Spleen (tissue), 11 donors: ENCODE measurements around the gene C11orf21. TPM values are rescaled to one million over a fixed set of nuclear protein-coding genes. Genes with fewer than 3 reads are reported as not detected.
A peak's percentile ranks its signal among the peaks of the same experiment; 100 is the strongest.
"Not testable (repeated sequence)": the region's sequence is repeated elsewhere in the genome, so short reads cannot be mapped to it uniquely, and the experiment has no call there.

ENCODE experiments used
- DNase-seq: peaks from one replicate; pipeline ENCODE4 v3.0.0-alpha.2; 2020
- H3K27ac ChIP-seq, 8 donors: fragments of 200-600 bp; sonication (generic) in 7 of 8; 1 replicate in 4 of 8; 2 replicates in 4 of 8; pipeline versions ENCODE4 v1.5.0 to v1.8.0; 2016 to 2021; ENCODE audit warnings: inconsistent platforms in 4 of 8, mild to moderate bottlenecking in 4 of 8, moderate library complexity in 1 of 8
- H3K27me3 ChIP-seq, 7 donors: fragments of 200-600 bp; sonication (generic) in 6 of 7; replicated peaks in 1 of 7; 1 replicate in 4 of 7; 2 replicates in 3 of 7; pipeline versions ENCODE4 v1.5.0 to v1.8.0; 2016 to 2021; ENCODE audit warnings: inconsistent platforms in 3 of 7, mild to moderate bottlenecking in 1 of 7
- H3K36me3 ChIP-seq, 6 donors: fragments of 200-600 bp; sonication (generic) in 5 of 6; 1 replicate in 4 of 6; 2 replicates in 2 of 6; pipeline versions ENCODE4 v1.5.0 to v1.8.0; 2016 to 2021; ENCODE audit warnings: inconsistent platforms in 2 of 6
- H3K4me1 ChIP-seq, 6 donors: fragments of 200-600 bp; sonication (generic) in 5 of 6; 1 replicate in 3 of 6; 2 replicates in 3 of 6; pipeline versions ENCODE4 v1.5.0 to v1.8.0; 2016 to 2021; ENCODE audit warnings: inconsistent platforms in 3 of 6
- H3K4me3 ChIP-seq, 8 donors: fragments of 200-600 bp; sonication (generic) in 7 of 8; 1 replicate in 4 of 8; 2 replicates in 4 of 8; pipeline versions ENCODE4 v1.5.0 to v1.8.0; 2016 to 2021; ENCODE audit warnings: inconsistent platforms in 4 of 8, mild to moderate bottlenecking in 4 of 8, moderate library complexity in 2 of 8
- H3K9me3 ChIP-seq, 8 donors: fragments of 200-600 bp; sonication (generic) in 7 of 8; 1 replicate in 4 of 8; 2 replicates in 4 of 8; pipeline versions ENCODE4 v1.5.0 to v1.8.0; 2016 to 2021; ENCODE audit warnings: inconsistent platforms in 4 of 8
- POLR2A ChIP-seq, 3 donors: fragments of 450-650 bp; IDR thresholded peaks; one replicate each; pipeline ENCODE4 v1.5.1; 2017; ENCODE audit warnings: antibody characterized with exemption in 3 of 3, mild to moderate bottlenecking in 1 of 3
- POLR2AphosphoS5 ChIP-seq, 3 donors: sonication (generic); formaldehyde crosslinking; IDR thresholded peaks; one replicate each; pipeline ENCODE4 v1.5.1; 2017; ENCODE audit warnings: antibody characterized with exemption in 3 of 3
- WGBS, 5 donors: extraction: QIAGEN DNeasy Blood & Tissue Kit in 3 of 5; methylation state at CpG; one replicate each; pipeline versions ENCODE4 v1.1.5 to v1.1.7; 2013 to 2018; 5-methylcytosine and 5-hydroxymethylcytosine counted together
- intact Hi-C: fragments of 100-400 bp; cut with DNase I; formaldehyde crosslinking; loops from one replicate; pipeline ENCODE4 v1.15.0; 2023; ENCODE audit warnings: low total_unique reads
- polyA plus RNA-seq, 3 donors: library from polyadenylated mRNA; stranded (reverse); fragments of 200-250 nt; gene quantifications; one replicate each; pipeline ENCODE4 v1.2.1, GENCODE V29; 2013
- total RNA-seq, 7 donors: library from RNA; depleted of rRNA in 3 of 7; stranded (reverse); fragments of >200 nt in 3 of 7; fragmentation: NEBNext Ultra II Directional in 4 of 7; extraction: Animal tissue kit (Norgen Biotek cat#: 25700) in 4 of 7; gene quantifications; one replicate each; pipeline versions ENCODE4 v1.1.0 to v1.2.1, GENCODE V29; 2016 to 2021
- TF ChIP-seq, protein P1 (sequence below), 11 experiments: fragments of 200-600 bp in 7 of 11; fragments of 450-650 bp in 4 of 11; sonication (generic) in 4 of 11; IDR thresholded peaks in 8 of 11; conservative IDR thresholded peaks in 3 of 11; 1 replicate in 7 of 11; 2 replicates in 4 of 11; pipeline versions ENCODE4 v1.4.0 to v1.8.0; 2016 to 2021; ENCODE audit warnings: antibody characterized with exemption in 11 of 11, inconsistent platforms in 4 of 11, mild to moderate bottlenecking in 1 of 11
- donor health status: healthy with polysubstance abuse.
- donor health status: DM: no; HTN: no; CAD: no; lungs with moderate emphysema.
- donor health status: DM: no; HTN: no; CAD: no.
- donor health status: Bipolar disorder and iron deficiency.
- donor health status: healthy.
- donor health status: DM: no; HTN: no; CAD: no.
- donor health status: DM: yes; HTN: yes; CAD: no.

Gene C11orf21
- total and polyA plus RNA-seq, 10 donors: 8.6 to 24.9 (median 17.1) TPM

DNA sequence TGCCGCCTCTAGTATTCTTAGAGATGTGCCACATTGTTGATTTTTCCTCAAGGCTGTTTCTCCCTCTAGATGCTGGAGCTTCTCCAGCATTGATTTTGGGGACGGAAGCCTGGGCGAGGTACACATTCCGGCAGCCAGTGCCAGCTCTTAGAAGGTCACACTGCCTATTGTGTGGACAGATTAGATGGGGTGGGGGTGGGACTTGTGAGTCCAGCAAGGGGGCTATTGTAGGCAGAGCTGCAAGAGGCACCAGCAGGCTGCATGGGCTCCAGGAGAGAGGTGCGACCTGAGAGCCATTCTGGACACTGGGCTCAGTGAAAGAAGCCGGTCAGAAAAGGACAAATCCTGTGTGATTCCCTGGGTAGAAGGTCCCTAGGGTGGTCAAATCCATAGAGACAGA lies 12.4 kb downstream of the C11orf21 start:
- 69 to 90% (median 74%) methylated on average over 5 to 6 of the region's 6 CpGs for WGBS, 5 donors
- H3K4me3 ChIP-seq: peak overlapping the region in 7 of 8 donors; percentile 9 to 56 (median 14)
- H3K9me3 ChIP-seq: no peaks in the 10 kb centered on the region
- H3K4me1 ChIP-seq: peaks cover 0 to 32% (median 13%) of the 10 kb centered on the region in 6 donors
- peak; percentile 72 for DNase-seq
- no peaks in the 10 kb centered on the region for H3K36me3 ChIP-seq
- TF ChIP-seq POLR2A (IDR thresholded peaks at IDR 0.05): peak in 1 of 3 donors; percentile 46
- TF ChIP-seq, protein P1, sequence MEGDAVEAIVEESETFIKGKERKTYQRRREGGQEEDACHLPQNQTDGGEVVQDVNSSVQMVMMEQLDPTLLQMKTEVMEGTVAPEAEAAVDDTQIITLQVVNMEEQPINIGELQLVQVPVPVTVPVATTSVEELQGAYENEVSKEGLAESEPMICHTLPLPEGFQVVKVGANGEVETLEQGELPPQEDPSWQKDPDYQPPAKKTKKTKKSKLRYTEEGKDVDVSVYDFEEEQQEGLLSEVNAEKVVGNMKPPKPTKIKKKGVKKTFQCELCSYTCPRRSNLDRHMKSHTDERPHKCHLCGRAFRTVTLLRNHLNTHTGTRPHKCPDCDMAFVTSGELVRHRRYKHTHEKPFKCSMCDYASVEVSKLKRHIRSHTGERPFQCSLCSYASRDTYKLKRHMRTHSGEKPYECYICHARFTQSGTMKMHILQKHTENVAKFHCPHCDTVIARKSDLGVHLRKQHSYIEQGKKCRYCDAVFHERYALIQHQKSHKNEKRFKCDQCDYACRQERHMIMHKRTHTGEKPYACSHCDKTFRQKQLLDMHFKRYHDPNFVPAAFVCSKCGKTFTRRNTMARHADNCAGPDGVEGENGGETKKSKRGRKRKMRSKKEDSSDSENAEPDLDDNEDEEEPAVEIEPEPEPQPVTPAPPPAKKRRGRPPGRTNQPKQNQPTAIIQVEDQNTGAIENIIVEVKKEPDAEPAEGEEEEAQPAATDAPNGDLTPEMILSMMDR (IDR thresholded peaks at IDR 0.05 in 8 of 11, conservative IDR thresholded peaks at IDR 0.05 in 3 of 11): no peak
- TF ChIP-seq POLR2AphosphoS5 (IDR thresholded peaks at IDR 0.05): peak in 2 of 3 donors; percentile 68 to 81
- intact Hi-C loops: no loop called here
- peaks cover 0 to 4% (median 0%) of the 10 kb centered on the region in 7 donors for H3K27me3 ChIP-seq
- H3K27ac ChIP-seq: peak overlapping the region in 7 of 8 donors; percentile 34 to 83 (median 67)

DNA sequence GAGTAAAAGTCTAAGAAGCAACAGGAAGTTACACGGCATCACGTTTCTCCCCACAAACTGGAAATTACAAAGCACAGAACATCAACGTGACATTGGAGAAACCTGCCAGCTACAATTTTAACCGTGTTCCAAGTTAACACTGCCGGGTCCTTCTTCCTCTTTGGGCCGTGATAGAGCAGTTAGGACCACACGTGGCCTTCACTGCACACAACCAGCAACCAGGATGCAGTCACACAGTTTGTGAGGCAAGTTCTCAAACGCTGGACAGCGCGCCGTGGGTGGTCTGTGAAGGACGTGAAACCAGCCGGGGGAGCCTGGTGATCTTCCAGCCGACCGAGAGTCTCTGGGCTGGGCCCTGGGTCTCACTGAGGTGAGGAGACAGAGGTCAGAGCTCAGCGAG lies 14.6 kb downstream of the C11orf21 start:
- Histone ChIP-seq H3K27me3 (peaks cover 0 to 4% (median 0%) of the 10 kb centered on the region in 7 donors), H3K36me3 (no peaks in the 10 kb centered on the region), H3K27ac (no peak overlapping the region), H3K4me3 (no peak overlapping the region), H3K9me3 (peaks cover 0 to 16% (median 12%) of the 10 kb centered on the region in 8 donors), H3K4me1 (peaks cover 0 to 26% (median 10%) of the 10 kb centered on the region in 6 donors)
- no peak for TF ChIP-seq POLR2A (IDR thresholded peaks at IDR 0.05)
- TF ChIP-seq, protein P1 (IDR thresholded peaks at IDR 0.05 in 8 of 11, conservative IDR thresholded peaks at IDR 0.05 in 3 of 11): no peak
- no peak for TF ChIP-seq POLR2AphosphoS5 (IDR thresholded peaks at IDR 0.05)
- intact Hi-C loops: no loop called here
- no peak for DNase-seq
- 31 to 45% (median 39%) methylated on average over 16 of the region's 16 CpGs for WGBS, 5 donors

DNA sequence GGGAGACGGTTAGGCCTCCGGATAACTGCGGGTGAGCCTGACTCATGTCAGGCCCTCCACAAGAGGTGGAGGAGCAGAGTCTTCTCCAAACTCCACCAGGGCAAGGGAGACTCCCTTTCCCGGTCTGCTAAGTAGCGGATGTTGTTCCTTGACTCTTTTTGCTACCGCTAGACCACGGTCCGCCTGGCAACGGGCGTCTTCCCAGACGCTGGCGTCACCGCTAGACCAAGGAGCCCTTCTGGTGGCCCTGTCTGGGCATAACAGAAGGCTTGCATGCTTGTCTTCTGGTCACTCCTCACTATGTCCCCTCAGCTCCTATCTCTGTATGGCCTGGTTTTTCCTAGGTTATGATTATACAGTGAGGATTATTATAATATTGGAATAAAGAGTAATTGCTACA lies 15.4 kb downstream of the C11orf21 start:
- Histone ChIP-seq H3K9me3 (peaks cover 0 to 23% (median 17%) of the 10 kb centered on the region in 8 donors), H3K4me1 (peaks cover 0 to 26% (median 10%) of the 10 kb centered on the region in 6 donors)
- H3K4me3 ChIP-seq, DNase-seq, H3K27me3 ChIP-seq, intact Hi-C loops, H3K27ac ChIP-seq, H3K36me3 ChIP-seq: not testable (repeated sequence)
- 93 to 98% (median 95%) methylated on average over 10 to 13 of the region's 13 CpGs for WGBS, 5 donors

DNA sequence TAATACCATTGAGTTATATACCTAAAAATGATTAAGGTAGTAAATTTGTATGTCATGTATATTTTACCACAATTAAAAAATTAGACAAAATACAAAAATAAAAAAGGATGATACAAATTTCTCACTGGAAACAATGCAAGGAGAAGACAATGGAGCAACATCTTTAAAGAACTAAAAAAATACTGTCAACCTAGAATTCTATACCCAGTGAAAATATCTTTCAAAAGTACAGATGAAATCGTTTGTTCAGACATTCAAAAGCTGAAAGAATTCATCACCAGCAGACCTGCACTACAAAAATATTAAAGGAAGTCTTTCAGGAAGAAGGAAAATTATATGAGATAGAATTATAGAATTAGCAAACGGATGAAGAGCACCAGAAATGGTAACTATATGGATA lies 21.5 kb downstream of the C11orf21 start:
- TF ChIP-seq, protein P1 (IDR thresholded peaks at IDR 0.05 in 8 of 11, conservative IDR thresholded peaks at IDR 0.05 in 3 of 11): no peak
- TF ChIP-seq POLR2A (IDR thresholded peaks at IDR 0.05) (no peak), POLR2AphosphoS5 (IDR thresholded peaks at IDR 0.05) (no peak)
- Histone ChIP-seq H3K4me3 (no peak overlapping the region), H3K36me3 (no peaks in the 10 kb centered on the region), H3K4me1 (no peaks in the 10 kb centered on the region), H3K27me3 (no peaks in the 10 kb centered on the region), H3K27ac (no peak overlapping the region), H3K9me3 (peaks cover 0 to 45% (median 40%) of the 10 kb centered on the region in 8 donors)
- WGBS, 5 donors: 64 to 94% (median 76%) methylated on average over 2 of the region's 2 CpGs
- no peak for DNase-seq
- intact Hi-C loops: no loop called here
